Neural progenitor cell (in vitro differentiated cells): ENCODE measurements around the gene TICRR. TPM values are rescaled to one million over a fixed set of nuclear protein-coding genes. Genes with fewer than 3 reads are reported as not detected.

Source experiments
- DNase-seq: peaks from one replicate; pipeline ENCODE4 v3.0.0-alpha.2; 2016; ENCODE audit warnings: low spot score
- H2AFZ ChIP-seq: fragments of 200-600 bp; sonication (generic); replicated peaks from 2 replicates; pipeline ENCODE4 v1.6.1; 2016; ENCODE audit warnings: antibody characterized with exemption
- H3F3A ChIP-seq: fragments of 200-600 bp; sonication (generic); 2 replicates; pipeline ENCODE4 v1.6.1; 2016; ENCODE audit warnings: antibody characterized with exemption, low read depth
- H3K27ac ChIP-seq: fragments of 200-600 bp; sonication (generic); 2 replicates; pipeline ENCODE4 v1.5.1; 2016; ENCODE audit warnings: mild to moderate bottlenecking
- H3K27me3 ChIP-seq: fragments of 200-600 bp; sonication (generic); 2 replicates; pipeline ENCODE4 v1.6.1; 2016; ENCODE audit warnings: mild to moderate bottlenecking, moderate library complexity
- H3K36me3 ChIP-seq: fragments of 200-600 bp; sonication (generic); 2 replicates; pipeline ENCODE4 v1.5.1; 2016
- H3K4me1 ChIP-seq: fragments of 200-600 bp; sonication (generic); 2 replicates; pipeline ENCODE4 v1.6.1; 2016; ENCODE audit warnings: mixed run types
- H3K4me2 ChIP-seq: fragments of 200-600 bp; sonication (generic); 2 replicates; pipeline ENCODE4 v1.6.1; 2016
- H3K4me3 ChIP-seq: fragments of 200-600 bp; sonication (generic); 2 replicates; pipeline ENCODE4 v1.5.1; 2016
- H3K79me2 ChIP-seq: fragments of 200-600 bp; sonication (generic); 2 replicates; pipeline ENCODE4 v1.6.1; 2016; ENCODE audit warnings: low read depth
- H3K9ac ChIP-seq: fragments of 200-600 bp; sonication (generic); 2 replicates; pipeline ENCODE4 v1.6.1; 2016
- H3K9me3 ChIP-seq: fragments of 200-600 bp; sonication (generic); 2 replicates; pipeline ENCODE4 v1.5.1; 2016; ENCODE audit warnings: low read depth
- H4K20me1 ChIP-seq: fragments of 200-600 bp; sonication (generic); 2 replicates; pipeline ENCODE4 v1.6.1; 2016; ENCODE audit warnings: low read depth
- H3K27ac Mint-ChIP-seq: 3 replicates; pipeline ENCODE4 v1.8.0; 2021; ENCODE audit warnings: mixed read lengths
- H3K27me3 Mint-ChIP-seq: 2 replicates; pipeline ENCODE4 v1.8.0; 2022; ENCODE audit warnings: low read depth, mild to moderate bottlenecking, inconsistent platforms, moderate library complexity, mixed read lengths; ENCODE audit not compliant: insufficient read depth
- H3K36me3 Mint-ChIP-seq: 3 replicates; pipeline ENCODE4 v1.8.0; 2021; ENCODE audit warnings: mixed read lengths
- H3K4me1 Mint-ChIP-seq: 3 replicates; pipeline ENCODE4 v1.8.0; 2021; ENCODE audit warnings: mixed read lengths
- H3K4me3 Mint-ChIP-seq: 3 replicates; pipeline ENCODE4 v1.8.0; 2021; ENCODE audit warnings: mild to moderate bottlenecking, moderate library complexity, mixed read lengths
- H3K9me3 Mint-ChIP-seq: 3 replicates; pipeline ENCODE4 v1.8.0; 2020; ENCODE audit warnings: mixed read lengths
- EZH2 ChIP-seq: fragments of 200-600 bp; sonication (generic); IDR thresholded peaks from 2 replicates; pipeline ENCODE4 v1.6.1; 2017; ENCODE audit warnings: antibody characterized with exemption, mild to moderate bottlenecking, moderate library complexity
- EZH2phosphoT487 ChIP-seq: fragments of 200-600 bp; sonication (generic); IDR thresholded peaks from 2 replicates; pipeline ENCODE4 v1.6.1; 2017; ENCODE audit warnings: antibody characterized with exemption
- total RNA-seq: library from RNA; depleted of rRNA; stranded (reverse); fragments of >200 nt; gene quantifications from 2 replicates; pipeline ENCODE4 v1.2.3, GENCODE V29; 2015; ENCODE audit warnings: low replicate concordance
- TF ChIP-seq, protein P1 (sequence below): fragments of 200-600 bp; sonication (generic); IDR thresholded peaks from 2 replicates; pipeline ENCODE4 v1.5.1; 2017; ENCODE audit warnings: antibody characterized with exemption, mild to moderate bottlenecking

The TICRR gene
- total RNA-seq, 1 donor from 2014 or later, result 19.6 TPM

DNA sequence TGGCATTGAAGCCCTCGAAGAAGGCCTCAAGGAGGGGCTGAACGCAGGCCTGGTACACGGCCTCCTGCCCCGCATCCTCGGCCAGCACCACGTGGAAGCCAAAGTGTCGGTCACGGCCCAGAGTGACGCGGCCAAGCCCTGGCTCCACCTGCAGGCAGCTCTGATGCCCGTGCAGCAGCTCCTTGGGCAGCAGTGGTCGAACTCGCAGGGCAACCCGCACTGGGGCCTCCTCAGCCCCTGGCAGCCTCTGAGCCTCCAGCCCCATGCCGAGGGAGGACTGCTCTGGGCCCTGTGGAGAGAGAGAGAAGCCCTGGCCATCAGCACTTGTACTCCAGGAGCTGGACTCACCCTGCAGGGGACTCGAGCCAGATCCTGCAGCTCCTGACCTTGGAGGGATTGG is 77.4 kb downstream of the TICRR start:
- DNase-seq, result no peak
- H3F3A ChIP-seq, result peaks cover 13% of the 10 kb centered on the region
- H3K4me2 ChIP-seq, result no peak overlapping the region
- peaks cover 19% of the 10 kb centered on the region for H3K79me2 ChIP-seq
- no peaks in the 10 kb centered on the region for H3K9me3 Mint-ChIP-seq
- H3K27ac ChIP-seq, result no peak overlapping the region
- H3K9me3 ChIP-seq, result no peaks in the 10 kb centered on the region
- H4K20me1 ChIP-seq, result peaks cover 3% of the 10 kb centered on the region
- H3K4me1 Mint-ChIP-seq, result peaks cover 17% of the 10 kb centered on the region
- no peak overlapping the region for H3K27ac Mint-ChIP-seq
- H3K36me3 Mint-ChIP-seq, result peaks cover 16% of the 10 kb centered on the region
- H3K27me3 Mint-ChIP-seq, result peaks cover 11% of the 10 kb centered on the region
- H3K4me1 ChIP-seq, result peaks cover 3% of the 10 kb centered on the region
- no peak overlapping the region for H3K4me3 Mint-ChIP-seq
- H3K36me3 ChIP-seq, result no peaks in the 10 kb centered on the region
- no peak overlapping the region for H2AFZ ChIP-seq
- H3K4me3 ChIP-seq, result no peak overlapping the region
- H3K27me3 ChIP-seq, result no peaks in the 10 kb centered on the region
- no peak overlapping the region for H3K9ac ChIP-seq
- TF ChIP-seq, protein P1, sequence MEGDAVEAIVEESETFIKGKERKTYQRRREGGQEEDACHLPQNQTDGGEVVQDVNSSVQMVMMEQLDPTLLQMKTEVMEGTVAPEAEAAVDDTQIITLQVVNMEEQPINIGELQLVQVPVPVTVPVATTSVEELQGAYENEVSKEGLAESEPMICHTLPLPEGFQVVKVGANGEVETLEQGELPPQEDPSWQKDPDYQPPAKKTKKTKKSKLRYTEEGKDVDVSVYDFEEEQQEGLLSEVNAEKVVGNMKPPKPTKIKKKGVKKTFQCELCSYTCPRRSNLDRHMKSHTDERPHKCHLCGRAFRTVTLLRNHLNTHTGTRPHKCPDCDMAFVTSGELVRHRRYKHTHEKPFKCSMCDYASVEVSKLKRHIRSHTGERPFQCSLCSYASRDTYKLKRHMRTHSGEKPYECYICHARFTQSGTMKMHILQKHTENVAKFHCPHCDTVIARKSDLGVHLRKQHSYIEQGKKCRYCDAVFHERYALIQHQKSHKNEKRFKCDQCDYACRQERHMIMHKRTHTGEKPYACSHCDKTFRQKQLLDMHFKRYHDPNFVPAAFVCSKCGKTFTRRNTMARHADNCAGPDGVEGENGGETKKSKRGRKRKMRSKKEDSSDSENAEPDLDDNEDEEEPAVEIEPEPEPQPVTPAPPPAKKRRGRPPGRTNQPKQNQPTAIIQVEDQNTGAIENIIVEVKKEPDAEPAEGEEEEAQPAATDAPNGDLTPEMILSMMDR, result no peak
- TF ChIP-seq EZH2 (no peak), EZH2phosphoT487 (no peak)

DNA sequence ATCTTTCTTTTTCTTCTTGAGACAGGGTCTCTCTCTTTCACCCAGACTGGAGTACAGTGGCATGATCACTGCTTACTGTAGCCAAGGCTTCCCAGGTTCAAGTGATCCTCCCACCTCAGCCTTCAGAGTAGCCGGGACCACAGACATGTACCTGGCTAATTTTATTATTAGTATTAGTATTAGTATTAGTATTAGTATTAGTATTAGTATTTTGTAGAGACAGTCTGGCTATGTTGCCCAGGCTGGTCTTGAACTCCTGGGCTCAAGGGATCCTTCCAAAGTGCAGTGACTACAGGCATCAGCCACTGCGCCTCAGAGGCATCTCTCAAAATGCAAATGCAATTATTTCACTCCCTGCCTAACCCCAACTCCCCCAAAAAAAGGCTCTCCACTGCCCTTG is 78.3 kb downstream of the TICRR start:
- Histone ChIP-seq H3K36me3 (no peaks in the 10 kb centered on the region), H3K4me1 (peaks cover 3% of the 10 kb centered on the region), H3K9ac (no peak overlapping the region), H4K20me1 (peaks cover 3% of the 10 kb centered on the region), H3K27ac (no peak overlapping the region), H3K4me2 (no peak overlapping the region), H3K9me3 (no peaks in the 10 kb centered on the region), H2AFZ (no peak overlapping the region), H3K27me3 (no peaks in the 10 kb centered on the region), H3K79me2 (peaks cover 19% of the 10 kb centered on the region), H3K4me3 (no peak overlapping the region), H3F3A (peaks cover 13% of the 10 kb centered on the region)
- H3K4me1 Mint-ChIP-seq, result peaks cover 17% of the 10 kb centered on the region
- no peak overlapping the region for H3K27ac Mint-ChIP-seq
- H3K36me3 Mint-ChIP-seq, result peaks cover 12% of the 10 kb centered on the region
- H3K4me3 Mint-ChIP-seq, result peak overlapping the region; percentile 77
- DNase-seq, result no peak
- no peak for TF ChIP-seq EZH2
- TF ChIP-seq, protein P1, result no peak
- TF ChIP-seq EZH2phosphoT487, result no peak
- H3K9me3 Mint-ChIP-seq, result no peaks in the 10 kb centered on the region
- H3K27me3 Mint-ChIP-seq, result peaks cover 11% of the 10 kb centered on the region

DNA sequence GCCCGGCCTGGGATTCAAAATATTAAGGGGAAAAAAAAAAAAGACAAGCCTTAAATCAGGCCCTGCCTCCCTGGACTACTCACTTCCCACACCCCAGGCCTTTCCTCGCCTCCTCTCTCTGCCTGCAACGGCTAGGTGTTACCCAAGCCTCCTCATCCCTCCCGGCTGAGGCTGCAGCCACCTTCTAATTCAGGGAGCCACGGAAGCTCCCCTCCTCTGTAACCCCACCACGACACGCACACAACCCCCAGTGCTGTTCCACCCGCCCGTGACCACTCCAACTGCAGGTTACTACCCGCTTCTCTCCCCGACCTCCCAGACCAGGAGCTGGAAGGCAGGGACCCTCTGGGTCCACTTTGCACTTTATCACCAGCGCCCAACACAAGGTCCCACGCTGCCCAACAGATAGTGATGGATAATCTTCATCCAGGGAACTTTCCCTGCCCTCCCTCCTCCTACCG is 79.1 kb downstream of the TICRR start:
- H3K27me3 Mint-ChIP-seq, result peaks cover 11% of the 10 kb centered on the region
- Histone ChIP-seq H3K27me3 (peaks cover 5% of the 10 kb centered on the region), H3K27ac (no peak overlapping the region), H2AFZ (peak overlapping the region; percentile 98), H3K36me3 (no peaks in the 10 kb centered on the region), H3K4me3 (peak overlapping the region; percentile 99), H3K4me2 (peak overlapping the region; percentile 97), H3K79me2 (peaks cover 19% of the 10 kb centered on the region), H3K9ac (peak overlapping the region; percentile 79), H4K20me1 (peaks cover 3% of the 10 kb centered on the region), H3F3A (peaks cover 13% of the 10 kb centered on the region), H3K4me1 (peaks cover 3% of the 10 kb centered on the region), H3K9me3 (no peaks in the 10 kb centered on the region)
- TF ChIP-seq, protein P1, result no peak
- TF ChIP-seq EZH2phosphoT487 (no peak), EZH2 (no peak)
- no peaks in the 10 kb centered on the region for H3K9me3 Mint-ChIP-seq
- no peak overlapping the region for H3K27ac Mint-ChIP-seq
- DNase-seq, result no peak
- peaks cover 12% of the 10 kb centered on the region for H3K36me3 Mint-ChIP-seq
- peaks cover 17% of the 10 kb centered on the region for H3K4me1 Mint-ChIP-seq
- H3K4me3 Mint-ChIP-seq, result peak overlapping the region; percentile 94
